Keratinocyte (primary cell): ENCODE measurements around the gene CD3E.

Experiments used
- CTCF ChIP-seq, 3 experiments: IDR thresholded peaks in 1 of 3; conservative IDR thresholded peaks in 1 of 3; optimal IDR thresholded peaks in 1 of 3; 2 replicates in 2 of 3; 3 replicates in 1 of 3; pipeline versions ENCODE3 to v1.5.1; 2011; ENCODE audit warnings: low read length in 3 of 3, mild to moderate bottlenecking in 3 of 3, moderate library complexity in 2 of 3, control low read depth in 1 of 3, inconsistent platforms in 1 of 3; ENCODE audit not compliant: insufficient read depth in 2 of 3; ENCODE audit errors: extremely low read depth in 1 of 3
- EZH2 ChIP-seq: IDR thresholded peaks from one replicate; pipeline ENCODE4 v1.6.1; 2012; ENCODE audit warnings: inconsistent platforms, mild to moderate bottlenecking, low read length, moderate library complexity

DNA sequence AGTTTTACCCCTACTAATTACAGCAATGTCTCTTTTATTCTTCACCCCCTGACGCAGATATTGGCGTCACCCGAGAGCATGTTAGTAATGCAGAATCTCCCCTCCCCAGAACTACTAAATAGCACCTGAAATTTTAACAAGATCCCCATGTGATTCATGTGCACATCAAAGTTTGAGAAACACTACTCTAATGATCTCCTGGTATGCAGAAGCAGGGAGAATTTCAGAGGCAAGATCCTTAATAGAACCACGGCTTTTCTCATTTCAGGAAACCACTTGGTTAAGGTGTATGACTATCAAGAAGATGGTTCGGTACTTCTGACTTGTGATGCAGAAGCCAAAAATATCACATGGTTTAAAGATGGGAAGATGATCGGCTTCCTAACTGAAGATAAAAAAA lies 44.9 kb downstream of the CD3E start:
- TF ChIP-seq CTCF (optimal IDR thresholded peaks at IDR 0.05 in 1 of 3, IDR thresholded peaks at IDR 0.05 in 1 of 3, conservative IDR thresholded peaks at IDR 0.05 in 1 of 3; ENCODE audit: extremely low read depth in 1 of 3, insufficient read depth in 2 of 3, low read length in 3 of 3) (no peak), EZH2 (no peak)
